Measurements from ENCODE around the gene CLNK.

DNA sequence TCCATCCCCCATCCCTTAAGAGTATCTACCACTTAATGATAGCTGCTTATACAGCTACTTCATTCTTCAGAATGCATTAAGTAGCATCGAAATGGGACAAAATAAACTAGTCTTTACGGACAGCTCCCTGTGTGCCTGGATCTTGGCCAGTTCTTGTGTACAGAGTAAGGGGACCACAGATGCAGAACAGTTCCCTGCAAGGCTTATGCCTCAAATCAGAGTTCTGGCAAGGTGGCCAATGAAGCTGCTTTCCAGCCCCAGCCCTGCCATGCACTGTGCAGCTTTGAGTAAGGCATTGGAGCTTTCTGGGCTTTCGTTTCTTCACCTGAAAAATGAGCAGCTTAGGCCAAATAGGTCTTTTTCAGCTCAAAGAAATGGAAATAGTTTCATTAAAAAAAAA lies 14.2 kb downstream of the CLNK start:
- TF ChIP-seq GATA2 (IDR thresholded peaks at IDR 0.05; ENCODE audit: low read depth, low read length): no peak
- no peak for TF ChIP-seq GATA3 (IDR thresholded peaks at IDR 0.05; ENCODE audit: low read depth, low read length)

Data from SH-SY5Y (cell line).